ENCODE results near the gene SALL3.

SALL3 gene

DNA sequence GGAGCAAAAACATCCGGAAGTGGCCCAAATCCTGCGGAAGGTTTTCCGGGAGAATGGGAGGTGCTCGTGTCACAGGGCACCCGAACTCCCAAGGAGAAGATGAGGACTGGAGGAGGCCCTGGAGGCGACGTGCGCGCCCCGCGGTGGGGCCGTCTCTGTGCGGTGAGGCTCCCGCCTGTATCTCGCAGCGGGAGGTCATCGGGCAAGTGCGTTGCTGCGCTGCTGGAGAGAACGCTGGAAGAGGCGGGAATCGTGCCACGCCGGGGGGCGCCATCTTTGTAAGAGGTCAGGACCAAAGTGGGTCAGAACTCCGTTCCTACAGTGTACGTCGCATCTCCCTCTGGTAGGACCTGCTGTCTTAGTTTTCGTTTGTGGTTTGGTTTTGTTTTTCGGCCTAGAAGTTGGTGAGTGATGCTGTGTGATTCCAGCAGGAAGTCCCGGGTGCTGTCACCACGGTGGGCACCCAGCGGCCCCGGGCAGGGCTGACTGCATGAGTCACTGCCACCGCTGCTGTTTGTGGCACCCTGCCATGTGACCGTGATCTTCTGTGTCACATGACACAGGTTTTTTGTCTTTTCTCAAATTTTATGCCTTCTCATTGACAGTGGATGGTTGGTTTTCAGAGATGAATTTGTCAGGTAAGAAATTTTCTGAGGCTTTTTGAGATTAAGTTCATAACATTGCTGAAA lies 68.1 kb downstream of the SALL3 start:
- TF ChIP-seq, protein P1, sequence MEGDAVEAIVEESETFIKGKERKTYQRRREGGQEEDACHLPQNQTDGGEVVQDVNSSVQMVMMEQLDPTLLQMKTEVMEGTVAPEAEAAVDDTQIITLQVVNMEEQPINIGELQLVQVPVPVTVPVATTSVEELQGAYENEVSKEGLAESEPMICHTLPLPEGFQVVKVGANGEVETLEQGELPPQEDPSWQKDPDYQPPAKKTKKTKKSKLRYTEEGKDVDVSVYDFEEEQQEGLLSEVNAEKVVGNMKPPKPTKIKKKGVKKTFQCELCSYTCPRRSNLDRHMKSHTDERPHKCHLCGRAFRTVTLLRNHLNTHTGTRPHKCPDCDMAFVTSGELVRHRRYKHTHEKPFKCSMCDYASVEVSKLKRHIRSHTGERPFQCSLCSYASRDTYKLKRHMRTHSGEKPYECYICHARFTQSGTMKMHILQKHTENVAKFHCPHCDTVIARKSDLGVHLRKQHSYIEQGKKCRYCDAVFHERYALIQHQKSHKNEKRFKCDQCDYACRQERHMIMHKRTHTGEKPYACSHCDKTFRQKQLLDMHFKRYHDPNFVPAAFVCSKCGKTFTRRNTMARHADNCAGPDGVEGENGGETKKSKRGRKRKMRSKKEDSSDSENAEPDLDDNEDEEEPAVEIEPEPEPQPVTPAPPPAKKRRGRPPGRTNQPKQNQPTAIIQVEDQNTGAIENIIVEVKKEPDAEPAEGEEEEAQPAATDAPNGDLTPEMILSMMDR (IDR thresholded peaks at IDR 0.05), result no peak
- H3K27ac ChIP-seq, result no peak overlapping the region
- no peak overlapping the region for H3K9ac ChIP-seq
- H3K9me3 ChIP-seq (ENCODE audit: control insufficient read depth, low read length), result no peaks in the 10 kb centered on the region
- no peaks in the 10 kb centered on the region for H3K27me3 ChIP-seq (ENCODE audit: control insufficient read depth, insufficient read depth, low read length)
- no peak overlapping the region for H2AFZ ChIP-seq
- H3K36me3 ChIP-seq (ENCODE audit: control insufficient read depth, insufficient read depth, low read length), result no peaks in the 10 kb centered on the region
- no peaks in the 10 kb centered on the region for H3K4me1 ChIP-seq
- no peaks in the 10 kb centered on the region for H3K79me2 ChIP-seq
- H3K4me2 ChIP-seq (ENCODE audit: low read length), result no peak overlapping the region
- no peak overlapping the region for H3K4me3 ChIP-seq (ENCODE audit: low read depth, low read length)

DNA sequence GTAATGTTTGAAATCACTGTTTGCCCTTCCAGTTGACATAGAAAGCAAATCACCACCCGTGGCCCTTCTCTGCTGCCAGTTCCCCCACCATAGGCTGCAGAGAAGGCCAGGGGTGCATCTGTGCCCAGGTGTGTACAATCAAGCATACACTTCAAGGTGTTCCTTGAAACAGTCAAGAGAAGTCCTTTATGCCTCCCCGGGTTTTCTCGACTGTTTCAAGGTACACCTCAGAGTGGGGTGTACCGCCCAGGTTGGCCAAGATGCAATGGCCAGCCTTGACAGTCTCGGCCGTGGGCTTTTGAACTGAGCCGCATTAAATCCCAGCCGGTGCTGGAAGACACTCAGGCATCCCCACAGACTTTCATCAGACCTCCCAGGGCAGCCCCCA lies 68.6 kb downstream of the SALL3 start:
- no peak overlapping the region for H3K4me3 ChIP-seq (ENCODE audit: low read depth, low read length)
- no peak overlapping the region for H3K27ac ChIP-seq
- no peaks in the 10 kb centered on the region for H3K79me2 ChIP-seq
- H3K9ac ChIP-seq, result no peak overlapping the region
- no peaks in the 10 kb centered on the region for H3K4me1 ChIP-seq
- no peak overlapping the region for H3K4me2 ChIP-seq (ENCODE audit: low read length)
- H3K36me3 ChIP-seq (ENCODE audit: control insufficient read depth, insufficient read depth, low read length), result no peaks in the 10 kb centered on the region
- no peak overlapping the region for H2AFZ ChIP-seq
- TF ChIP-seq, protein P1 (IDR thresholded peaks at IDR 0.05), result no peak
- no peaks in the 10 kb centered on the region for H3K27me3 ChIP-seq (ENCODE audit: control insufficient read depth, insufficient read depth, low read length)
- no peaks in the 10 kb centered on the region for H3K9me3 ChIP-seq (ENCODE audit: control insufficient read depth, low read length)

DNA sequence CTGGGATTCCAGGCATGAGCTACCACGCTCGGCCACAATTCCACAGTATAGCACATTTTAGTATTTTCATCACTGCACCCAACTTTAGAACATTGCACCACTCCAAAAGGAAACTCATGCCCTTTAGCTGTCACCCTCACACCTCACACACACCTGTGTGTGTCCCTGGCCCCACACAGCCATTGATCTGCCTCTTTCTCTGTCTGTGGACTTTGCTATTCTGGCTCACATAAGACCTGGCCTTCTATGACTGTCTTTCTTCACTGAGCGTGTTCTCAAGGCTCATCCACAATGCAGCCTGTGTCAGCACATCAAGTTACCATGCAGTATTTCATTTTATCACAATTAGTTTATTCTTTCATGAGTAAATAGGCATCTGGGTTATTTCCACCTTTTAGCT lies 69.9 kb downstream of the SALL3 start:
- TF ChIP-seq, protein P1 (IDR thresholded peaks at IDR 0.05), result no peak
- Histone ChIP-seq H3K36me3 (ENCODE audit: control insufficient read depth, insufficient read depth, low read length) (no peaks in the 10 kb centered on the region), H3K9ac (no peak overlapping the region), H2AFZ (no peak overlapping the region), H3K9me3 (ENCODE audit: control insufficient read depth, low read length) (no peaks in the 10 kb centered on the region), H3K4me1 (no peaks in the 10 kb centered on the region), H3K27me3 (ENCODE audit: control insufficient read depth, insufficient read depth, low read length) (no peaks in the 10 kb centered on the region), H3K27ac (no peak overlapping the region), H3K79me2 (no peaks in the 10 kb centered on the region), H3K4me3 (ENCODE audit: low read depth, low read length) (no peak overlapping the region), H3K4me2 (ENCODE audit: low read length) (no peak overlapping the region)
